Right cardiac atrium (tissue), 5 donors: Measurements from ENCODE around the gene DOK1. TPM values are rescaled to one million over a fixed set of nuclear protein-coding genes. Genes with fewer than 3 reads are reported as not detected.

Experiments used
- ATAC-seq, 2 donors: fragments of 200-7000 bp; cut with Tn5 transposase; one replicate each; pipeline versions ENCODE4 v1.8.0 to v1.9.1; 2020; ENCODE audit warnings: moderate library complexity in 2 of 2, mild to moderate bottlenecking in 1 of 2
- DNase-seq, 3 donors: peaks; one replicate each; pipeline ENCODE4 v3.0.0-alpha.2; 2020
- H3K27ac ChIP-seq: one replicate; pipeline ENCODE4 v1.5.1; 2013; ENCODE audit warnings: mild to moderate bottlenecking, low read length, control low read depth, moderate library complexity
- H3K27me3 ChIP-seq: one replicate; pipeline ENCODE4 v1.6.1; 2013; ENCODE audit not compliant: control insufficient read depth, insufficient read depth
- H3K4me1 ChIP-seq: one replicate; pipeline ENCODE4 v1.6.1; 2013; ENCODE audit warnings: low read length; ENCODE audit not compliant: control insufficient read depth, insufficient read depth
- H3K4me3 ChIP-seq: one replicate; pipeline ENCODE4 v1.5.1; 2013; ENCODE audit warnings: low read length, control low read depth
- H3K9me3 ChIP-seq: one replicate; pipeline ENCODE4 v1.6.1; 2013; ENCODE audit warnings: low read length; ENCODE audit not compliant: control insufficient read depth
- WGBS: extraction: QIAGEN DNeasy Blood & Tissue Kit; methylation state at CpG from one replicate; pipeline ENCODE4 v1.1.7; 2013; 5-methylcytosine and 5-hydroxymethylcytosine counted together
- intact Hi-C, 4 donors: fragments of 100-400 bp; cut with DNase I; formaldehyde crosslinking; loops; one replicate each; pipeline versions ENCODE4 v1.11.0 to v1.14.0; 2022 to 2023
- long read RNA-seq, 4 donors: library from polyadenylated mRNA; unstranded; transcript quantifications; one replicate each; pipeline ENCODE4 v2.0.0, GENCODE V29; 2020 to 2021
- polyA plus RNA-seq: library from polyadenylated mRNA; stranded (reverse); fragments of 200-250 nt; gene quantifications from one replicate; pipeline ENCODE4 v1.2.3, GENCODE V29; 2013
- total RNA-seq, 4 donors: library from RNA; stranded (reverse); fragmentation: NEBNext Ultra II Directional; extraction: Animal tissue kit (Norgen Biotek cat#: 25700); gene quantifications; one replicate each; pipeline ENCODE4 v1.2.1, GENCODE V29; 2021
- donor health status: healthy with polysubstance abuse.
- donor health status: DM: no; HTN: yes; CAD: no.
- donor health status: DM: no; HTN: no; CAD: no.
- donor health status: DM: no; HTN: yes; CAD: no; lungs with severe emphysema.
- donor health status: DM: yes; HTN: yes; CAD: no.

DOK1 gene
- 1 to 10 TPM; 7.1 to 8.6 (median 7.5) TPM for total RNA-seq
- 3.7 TPM for polyA plus RNA-seq
- long read RNA-seq, donor 1, transcript DOK1-201 (5 exons, 2,555 nt): major isoform, 11 of 20 reads
- long read RNA-seq, donor 1, partial matches to known transcripts: 2 of 20 reads
- long read RNA-seq, donor 1, other reads (novel, unspliced or antisense): 6 of 20 reads
- long read RNA-seq, donor 2, transcript DOK1-201 (5 exons, 2,555 nt): major isoform, 5 of 15 reads
- long read RNA-seq, donor 2, partial matches to known transcripts: 1 of 15 reads
- long read RNA-seq, donor 2, other reads (novel, unspliced or antisense): 5 of 15 reads
- long read RNA-seq, donor 3, transcript DOK1-201 (5 exons, 2,555 nt): major isoform, 12 of 20 reads
- long read RNA-seq, donor 3, partial matches to known transcripts: 1 of 20 reads
- long read RNA-seq, donor 3, other reads (novel, unspliced or antisense): 4 of 20 reads
- long read RNA-seq, donor 4, partial matches to known transcripts: 0 of 6 reads
- long read RNA-seq, donor 4, other reads (novel, unspliced or antisense): 1 of 6 reads

DNA sequence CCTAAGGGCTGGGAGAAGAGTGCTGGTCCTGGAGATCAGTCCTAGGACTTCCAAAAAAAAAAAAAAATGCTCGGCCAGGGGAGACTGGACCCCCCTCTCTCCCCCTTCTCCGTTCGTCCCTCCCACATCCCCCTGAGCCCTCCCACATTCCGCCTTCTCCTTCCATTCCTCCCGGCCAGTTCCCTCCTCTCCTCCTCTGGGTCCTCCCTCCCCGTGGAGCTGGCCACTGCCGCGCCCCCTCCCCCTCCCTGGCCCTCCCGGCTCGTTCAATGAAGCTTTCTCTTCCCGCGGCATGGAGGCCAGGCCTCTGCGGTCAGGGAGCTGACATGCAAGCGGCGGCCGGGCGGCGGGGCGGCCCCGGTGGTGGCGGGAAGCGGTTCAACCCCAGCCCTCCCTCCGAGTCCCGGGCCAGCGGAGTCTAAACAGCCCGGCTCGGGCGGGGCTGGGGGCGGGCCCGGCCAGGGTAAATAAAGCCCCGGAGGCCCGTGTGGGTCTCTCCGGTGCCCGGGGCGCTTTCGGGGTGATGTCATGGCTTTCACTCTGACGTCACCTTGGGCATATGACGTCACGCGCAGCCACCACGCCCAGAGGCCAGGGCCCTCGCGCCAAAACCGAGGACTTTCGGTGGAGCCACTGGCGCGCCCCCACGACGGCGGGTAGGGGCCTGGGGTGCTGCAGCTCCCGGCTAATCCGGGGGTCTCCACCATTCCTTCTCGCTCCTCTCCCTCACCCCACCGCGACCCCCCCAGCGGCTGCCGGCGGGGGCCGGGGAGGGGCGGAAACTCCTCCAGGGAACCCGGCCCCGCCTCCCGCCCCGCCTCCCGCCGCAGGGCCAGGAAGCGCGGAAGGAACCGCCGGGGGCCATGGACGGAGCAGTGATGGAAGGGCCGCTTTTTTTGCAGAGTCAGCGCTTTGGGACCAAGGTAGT lies at the start of gene DOK1, which contains the start of gene LOXL3:
TSS of gene DOK1 (plus strand) at position 829 of the 928 bp plus-strand sequence. CDS start at position 864, 35 bp downstream.
TSS of gene LOXL3 (minus strand) at position 51 of the 928 bp plus-strand sequence. CDS start 1,308 bp downstream, outside the sequence.
- H3K9me3 ChIP-seq: no peaks in the 10 kb centered on the region
- DNase-seq (peak; percentile 91 to 96 (median 96)), ATAC-seq (peak; percentile 90 to 91)
- no peaks in the 10 kb centered on the region for H3K27me3 ChIP-seq
- no peaks in the 10 kb centered on the region for H3K4me1 ChIP-seq
- peak within 1 kb of the TSS; percentile 74 for H3K4me3 ChIP-seq
- H3K27ac ChIP-seq: peak within 1 kb of the TSS; percentile 78
- WGBS: under 1% methylated on average over 73 of the region's 73 CpGs
- intact Hi-C loops: no loop called here

DNA sequence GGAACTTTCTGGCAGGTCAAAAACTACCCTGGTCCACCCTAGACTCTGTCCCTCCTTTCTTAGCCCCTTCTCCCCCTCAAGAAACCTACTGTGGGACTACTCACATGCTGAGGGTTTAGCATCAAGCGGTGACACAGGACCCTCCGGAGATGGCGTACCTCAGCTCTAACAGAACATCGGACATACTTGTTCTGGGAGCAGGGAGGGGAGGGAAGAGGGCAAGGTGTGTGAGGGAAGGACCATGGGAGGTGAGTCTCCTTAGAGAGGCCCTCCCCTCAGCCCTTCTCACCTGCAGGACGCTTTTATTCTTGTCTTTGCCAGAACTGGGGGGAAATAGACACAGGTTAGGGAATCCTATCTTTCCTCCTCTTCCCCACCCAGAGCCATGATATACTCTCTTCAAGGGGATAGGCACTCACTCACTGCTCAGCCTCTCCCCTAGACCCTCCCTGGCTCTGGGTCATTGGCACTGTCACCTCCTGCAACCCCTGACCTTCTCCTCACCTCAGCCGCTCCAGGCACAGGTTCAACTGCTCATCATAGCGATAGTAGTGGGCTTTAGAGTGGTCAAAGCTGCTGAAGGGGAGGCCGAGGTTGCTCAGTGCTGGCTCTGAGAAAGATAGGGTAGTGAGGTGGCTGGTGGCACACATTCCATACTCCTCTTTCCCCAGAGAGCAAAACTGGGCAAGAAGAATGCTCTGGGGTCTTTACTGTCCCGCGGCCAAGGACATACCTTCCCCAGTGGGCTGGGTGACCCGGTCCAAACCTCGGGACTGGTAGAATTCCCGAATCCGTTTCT lies 48.9 kb upstream of the DOK1 start:
- intact Hi-C loops: no loop called here

GRCh38 chr2:74507145-74507925 lies 47.2 kb upstream of the DOK1 start, which contains the start of gene PCGF1:
Gene PCGF1, minus strand, starts transcription at chr2:74507695. Its CDS starts 27 bp downstream, at chr2:74507668.
- no peaks in the 10 kb centered on the region for H3K9me3 ChIP-seq
- peak within 1 kb of the TSS; percentile 95 for H3K27ac ChIP-seq
- H3K4me3 ChIP-seq: peak within 1 kb of the TSS; percentile 69
- ATAC-seq (peak; percentile 96), DNase-seq (peak; percentile 99 to 100 (median 100))
- under 1% methylated on average over 56 of the region's 56 CpGs for WGBS
- H3K4me1 ChIP-seq: peaks cover 11% of the 10 kb centered on the region
- H3K27me3 ChIP-seq: no peaks in the 10 kb centered on the region
- intact Hi-C loops: no loop called here

More for the DNA sequence above, 48.9 kb upstream of the DOK1 start:
- no peaks in the 10 kb centered on the region for H3K27me3 ChIP-seq
- no peaks in the 10 kb centered on the region for H3K9me3 ChIP-seq
- peaks cover 11% of the 10 kb centered on the region for H3K4me1 ChIP-seq
- no peak for ATAC-seq
- WGBS: 95% methylated on average over 14 of the region's 14 CpGs
- H3K4me3 ChIP-seq: no peak overlapping the region
- DNase-seq: no peak
- H3K27ac ChIP-seq: no peak overlapping the region

- Histone ChIP-seq H3K27me3 (no peaks in the 10 kb centered on the region), H3K27ac (peak overlapping the region; percentile 44), H3K4me1 (peaks cover 11% of the 10 kb centered on the region), H3K4me3 (peak overlapping the region; percentile 69), H3K9me3 (no peaks in the 10 kb centered on the region)
- ATAC-seq: peak in 1 of 2 donors; percentile 16
- DNase-seq: peak in 2 of 3 donors; percentile 72 to 77
- intact Hi-C loops: no loop called here
- 13% methylated on average over 38 of the region's 38 CpGs for WGBS
Measured at GRCh38 chr2:74507926-74508520, 46.5 kb upstream of the DOK1 start.

DNA sequence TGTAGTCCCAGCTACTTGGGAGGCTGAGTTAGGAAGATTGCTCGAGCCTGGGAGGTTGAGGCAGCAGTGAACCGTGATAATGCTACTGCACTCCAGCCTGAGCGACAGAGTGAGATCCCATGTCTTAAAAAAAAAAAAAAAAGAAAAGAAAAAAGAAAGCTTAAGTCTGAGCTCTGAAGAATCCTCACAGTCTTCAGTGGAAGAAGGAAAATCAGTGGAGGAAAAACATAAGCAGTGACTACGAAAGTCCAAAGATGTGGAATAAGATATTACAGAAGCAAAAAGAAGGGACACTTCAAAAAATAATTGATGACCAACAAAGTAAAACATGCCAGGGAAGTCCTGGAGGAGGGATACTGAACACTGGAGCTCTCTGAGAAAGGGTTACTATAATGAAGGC lies 44.2 kb upstream of the DOK1 start:
- H3K27me3 ChIP-seq: no peaks in the 10 kb centered on the region
- DNase-seq: no peak
- 73% methylated on average over 4 of the region's 4 CpGs for WGBS
- H3K4me3 ChIP-seq: no peak overlapping the region
- intact Hi-C loops: no loop called here
- H3K27ac ChIP-seq: no peak overlapping the region
- no peak for ATAC-seq
- H3K4me1 ChIP-seq: peaks cover 12% of the 10 kb centered on the region
- H3K9me3 ChIP-seq: no peaks in the 10 kb centered on the region

GRCh38 chr2:74511104-74511989 lies 43.2 kb upstream of the DOK1 start:
- no peaks in the 10 kb centered on the region for H3K27me3 ChIP-seq
- H3K27ac ChIP-seq: no peak overlapping the region
- ATAC-seq: no peak
- WGBS: 34% methylated on average over 11 of the region's 11 CpGs
- intact Hi-C loops: no loop called here
- no peak overlapping the region for H3K4me3 ChIP-seq
- peak in 1 of 3 donors; percentile 9 for DNase-seq
- peaks cover 9% of the 10 kb centered on the region for H3K4me1 ChIP-seq
- no peaks in the 10 kb centered on the region for H3K9me3 ChIP-seq

DNA sequence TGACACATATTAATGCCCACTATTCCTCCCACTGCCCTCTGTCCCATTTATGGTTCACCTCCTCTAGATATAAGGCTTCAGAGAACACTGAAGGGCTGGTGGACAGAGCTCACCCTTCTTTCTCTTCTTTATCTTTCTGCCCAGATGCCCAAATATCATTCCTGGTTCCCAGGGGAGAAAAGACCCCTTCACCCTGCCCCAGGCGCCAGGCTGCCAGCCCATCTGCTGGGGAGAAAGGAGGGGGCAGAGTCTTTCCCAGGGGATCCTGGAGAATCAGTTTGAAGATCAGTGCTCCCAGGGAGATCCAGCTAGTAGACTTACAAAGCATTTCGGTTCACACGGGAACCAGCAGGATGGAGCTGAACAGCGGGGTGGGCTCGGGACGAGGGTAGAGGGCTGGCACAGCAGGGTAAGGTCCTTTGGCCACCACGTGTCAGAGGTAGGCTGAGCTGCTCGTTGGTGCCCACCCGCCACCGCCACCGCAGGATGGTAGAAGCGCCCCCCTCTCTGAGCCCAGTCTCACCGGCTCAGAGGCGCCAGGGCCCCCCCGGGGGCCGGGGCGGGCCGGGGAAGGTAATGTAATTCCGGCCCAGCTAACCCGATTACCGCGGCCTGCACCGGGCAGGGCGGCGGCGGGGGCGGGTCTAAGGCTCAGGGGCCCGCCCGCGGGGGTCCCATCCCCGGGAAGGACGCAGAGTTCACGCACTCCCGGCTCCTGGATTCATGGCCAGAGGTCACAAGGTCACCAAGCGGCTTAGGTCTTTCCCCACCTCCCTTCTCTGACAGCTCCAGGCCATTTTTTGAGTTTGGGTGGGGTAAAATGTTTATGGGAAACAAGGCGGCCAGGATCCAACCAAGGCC lies 41.5 kb upstream of the DOK1 start:
- H3K27me3 ChIP-seq: no peaks in the 10 kb centered on the region

DNA sequence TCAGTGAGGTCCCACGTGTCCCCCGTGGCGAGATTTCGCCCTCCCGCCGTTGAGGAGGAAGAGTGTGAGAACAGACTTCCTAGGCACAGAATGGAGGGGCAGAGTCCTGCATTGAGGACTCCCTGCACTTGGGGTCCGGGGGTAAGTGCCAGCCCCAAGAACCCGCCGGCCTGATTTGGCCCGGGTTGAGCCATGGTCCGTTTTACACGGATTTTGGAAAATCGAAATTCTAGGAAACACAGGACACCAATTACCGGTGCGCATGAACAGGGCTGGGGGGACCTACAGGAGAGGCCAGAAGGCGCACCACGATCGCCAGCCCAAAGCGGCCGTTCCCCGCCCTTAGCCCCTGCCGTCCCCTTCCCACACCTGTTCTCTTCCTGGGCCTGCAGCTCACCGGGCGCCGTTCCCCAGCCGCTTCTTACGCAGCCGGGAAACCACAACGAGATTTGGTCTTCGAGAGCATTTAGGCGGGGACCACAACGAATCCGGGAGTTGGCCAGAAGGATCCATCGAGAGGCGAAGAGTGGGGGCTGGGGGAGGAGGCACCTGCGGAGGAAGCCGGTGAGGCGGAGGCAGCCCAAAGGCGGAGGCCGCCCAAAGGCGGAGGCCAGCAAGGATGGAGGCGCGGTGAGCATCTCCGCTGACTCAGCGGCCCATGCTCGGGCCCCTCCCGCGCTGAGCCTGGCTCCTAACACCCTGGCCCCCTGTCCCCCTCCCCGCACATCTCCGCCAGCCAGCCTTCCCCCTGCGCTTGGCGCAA lies 40.7 kb upstream of the DOK1 start:
- 5% methylated on average over 52 of the region's 52 CpGs for WGBS
- intact Hi-C loops: no loop called here
- H3K9me3 ChIP-seq: no peaks in the 10 kb centered on the region
- H3K27ac ChIP-seq: no peak overlapping the region
- H3K4me3 ChIP-seq: no peak overlapping the region
- H3K4me1 ChIP-seq: peaks cover 2% of the 10 kb centered on the region
- no peak for ATAC-seq
- H3K27me3 ChIP-seq: no peaks in the 10 kb centered on the region
- DNase-seq: peak in 1 of 3 donors; percentile 36

More for the DNA sequence above, 41.5 kb upstream of the DOK1 start:
- Histone ChIP-seq H3K9me3 (no peaks in the 10 kb centered on the region), H3K4me3 (no peak overlapping the region), H3K4me1 (peaks cover 4% of the 10 kb centered on the region), H3K27ac (no peak overlapping the region)
- WGBS: 8% methylated on average over 36 of the region's 36 CpGs
- intact Hi-C loops: no loop called here
- DNase-seq (peak in 1 of 3 donors; percentile 23), ATAC-seq (no peak)
